Stimulated activated CD8-positive, alpha-beta memory T cell treated with anti-CD3 and anti-CD28 coated beads, Interleukin-4, amount 100 ng/mL, for 4 hours (primary cell): Measurements from ENCODE around the gene CUL1.

Source experiments
- DNase-seq, 2 donors: peaks; one replicate each; pipeline ENCODE4 v3.0.0-alpha.2; 2020; ENCODE audit warnings: low read depth in 2 of 2, low spot score in 1 of 2

The CUL1 gene

GRCh38 chr7:148717266-148717793 is 18.6 kb downstream of the CUL1 start:
- no peak for DNase-seq

GRCh38 chr7:148718431-148718830 is 19.7 kb downstream of the CUL1 start:
- DNase-seq: no peak

- no peak for DNase-seq
Observed at GRCh38 chr7:148719753-148720152, 21.1 kb downstream of the CUL1 start.

GRCh38 chr7:148720472-148720871 is 21.8 kb downstream of the CUL1 start:
- no peak for DNase-seq

GRCh38 chr7:148721390-148721789 is 22.7 kb downstream of the CUL1 start:
- DNase-seq: no peak

- DNase-seq: no peak
Observed at GRCh38 chr7:148722340-148723165, 23.9 kb downstream of the CUL1 start.

GRCh38 chr7:148723166-148723559 is 24.5 kb downstream of the CUL1 start:
- no peak for DNase-seq

- no peak for DNase-seq
Observed at GRCh38 chr7:148723846-148724245, 25.1 kb downstream of the CUL1 start.

- no peak for DNase-seq
Observed at GRCh38 chr7:148726385-148726784, 27.7 kb downstream of the CUL1 start.

GRCh38 chr7:148727501-148728278 is 29.0 kb downstream of the CUL1 start:
- DNase-seq: no peak

GRCh38 chr7:148729984-148730733 is 31.5 kb downstream of the CUL1 start:
- DNase-seq: no peak

- no peak for DNase-seq
Observed at GRCh38 chr7:148732862-148733261, 34.2 kb downstream of the CUL1 start.

GRCh38 chr7:148733496-148733895 is 34.8 kb downstream of the CUL1 start:
- no peak for DNase-seq

GRCh38 chr7:148735141-148735540 is 36.4 kb downstream of the CUL1 start:
- DNase-seq: no peak

- DNase-seq: no peak
Observed at GRCh38 chr7:148735967-148736366, 37.3 kb downstream of the CUL1 start.

- DNase-seq: no peak
Observed at GRCh38 chr7:148738737-148739535, 40.2 kb downstream of the CUL1 start.

- DNase-seq: no peak
Observed at GRCh38 chr7:148746135-148746534, 47.4 kb downstream of the CUL1 start.

GRCh38 chr7:148747274-148747673 is 48.6 kb downstream of the CUL1 start:
- no peak for DNase-seq

GRCh38 chr7:148750442-148751355 is 52.0 kb downstream of the CUL1 start:
- DNase-seq: no peak

- DNase-seq: no peak
Observed at GRCh38 chr7:148753224-148753623, 54.5 kb downstream of the CUL1 start.
